Peyer's patch (tissue), 4 donors: ENCODE results near the gene LMF2.

Experiments used
- CTCF ChIP-seq, 6 experiments: fragments of 450-650 bp in 4 of 6; fragments of 200-600 bp in 2 of 6; sonication (generic) in 1 of 6; IDR thresholded peaks; one replicate each; pipeline ENCODE4 v1.5.1; 2017 to 2019; ENCODE audit warnings: antibody characterized with exemption in 6 of 6, mild to moderate bottlenecking in 3 of 6, moderate library complexity in 1 of 6
- POLR2A ChIP-seq, 2 donors: fragments of 450-650 bp; IDR thresholded peaks; one replicate each; pipeline ENCODE4 v1.5.1; 2017; ENCODE audit warnings: antibody characterized with exemption in 2 of 2, mild to moderate bottlenecking in 2 of 2, moderate library complexity in 2 of 2

- TF ChIP-seq CTCF (IDR thresholded peaks at IDR 0.05), result peak; percentile 48 to 72 (median 68)
- TF ChIP-seq POLR2A (IDR thresholded peaks at IDR 0.05), result no peak
Observed at GRCh38 chr22:50544078-50544745, 36.7 kb upstream of the LMF2 start.
